Stimulated activated CD4-positive, alpha-beta T cell treated with anti-CD3 and anti-CD28 coated beads, TNF-alpha, amount 100 ng/mL, for 24 hours (primary cell): Measurements from ENCODE around the gene GNPNAT1.
"Not testable (repeated sequence)": the region's sequence is repeated elsewhere in the genome, so short reads cannot be mapped to it uniquely, and the experiment has no call there.

ENCODE experiments used
- DNase-seq, 3 experiments: peaks; one replicate each; pipeline ENCODE4 v3.0.0-alpha.2; 2020; ENCODE audit warnings: low read depth in 3 of 3

The GNPNAT1 gene

DNA sequence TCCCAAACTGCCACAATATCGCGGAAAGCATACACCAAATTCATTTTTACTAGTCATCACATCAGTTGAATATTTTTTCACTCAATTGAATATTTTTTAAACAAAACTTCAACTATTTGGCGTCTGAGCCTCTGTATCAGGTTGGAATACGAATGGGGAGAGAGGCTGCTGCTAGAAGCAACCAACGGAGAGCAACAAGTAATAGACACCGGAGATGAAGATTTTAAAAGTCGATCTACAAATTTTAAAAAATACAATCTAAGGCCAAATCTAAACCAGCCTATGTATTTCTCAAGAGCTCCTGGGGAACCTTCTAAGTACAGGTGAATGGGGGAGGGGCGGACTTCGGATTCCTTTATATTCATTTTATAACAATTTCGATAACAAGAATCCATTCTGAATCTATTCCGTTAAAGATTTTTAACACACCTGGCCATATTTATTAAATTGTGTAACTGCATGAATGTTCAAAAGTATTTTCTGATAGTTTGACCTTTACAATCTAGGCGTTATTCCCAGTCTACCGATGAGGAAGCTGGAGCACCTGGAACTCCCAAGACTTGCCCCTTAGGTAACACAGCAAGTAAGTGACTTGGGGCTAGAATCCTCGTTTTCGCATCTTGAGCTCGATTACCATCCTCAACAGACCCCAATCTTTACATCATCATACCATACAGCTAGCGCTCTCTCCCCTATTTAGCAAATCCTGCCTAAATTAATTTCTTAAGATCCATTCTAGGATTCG lies 1.2 kb downstream of the GNPNAT1 start:
- DNase-seq: no peak

DNA sequence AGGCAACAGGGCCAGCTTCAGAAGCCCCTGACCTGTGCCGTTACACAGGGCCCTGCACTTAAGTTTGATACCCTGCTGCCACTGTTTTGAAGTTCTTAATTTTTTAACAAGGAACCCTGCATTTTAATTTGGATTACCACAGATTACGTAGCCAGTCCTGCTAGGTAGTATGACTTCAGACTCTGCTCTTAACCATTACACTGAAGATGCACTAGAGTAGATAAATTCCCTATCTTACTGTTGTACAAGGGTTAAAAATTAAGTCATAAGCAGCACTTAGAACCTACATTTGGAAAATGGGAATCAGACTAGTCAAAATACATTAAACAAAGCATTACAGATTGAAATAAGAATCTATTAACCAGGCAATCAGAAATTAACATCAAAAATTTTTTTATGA lies 2.3 kb downstream of the GNPNAT1 start:
- no peak for DNase-seq

DNA sequence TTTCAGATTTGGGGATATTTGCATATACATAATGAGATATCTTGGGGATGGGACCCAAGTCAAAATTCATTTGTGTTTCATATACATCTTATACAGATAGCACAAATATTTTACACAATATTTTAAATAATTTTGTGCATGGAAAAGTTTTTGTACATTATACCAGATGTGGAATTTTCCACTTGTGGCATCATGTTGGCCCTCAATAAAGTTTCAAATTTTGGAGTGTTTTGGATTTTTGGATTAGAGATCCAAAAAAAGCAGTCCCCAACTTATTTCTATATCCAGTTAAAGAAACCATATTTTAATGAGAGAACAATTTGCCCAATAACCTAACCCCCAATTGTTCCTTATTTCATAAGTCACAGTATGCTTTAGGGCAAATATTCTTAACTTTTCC lies 4.5 kb downstream of the GNPNAT1 start:
- no peak for DNase-seq

DNA sequence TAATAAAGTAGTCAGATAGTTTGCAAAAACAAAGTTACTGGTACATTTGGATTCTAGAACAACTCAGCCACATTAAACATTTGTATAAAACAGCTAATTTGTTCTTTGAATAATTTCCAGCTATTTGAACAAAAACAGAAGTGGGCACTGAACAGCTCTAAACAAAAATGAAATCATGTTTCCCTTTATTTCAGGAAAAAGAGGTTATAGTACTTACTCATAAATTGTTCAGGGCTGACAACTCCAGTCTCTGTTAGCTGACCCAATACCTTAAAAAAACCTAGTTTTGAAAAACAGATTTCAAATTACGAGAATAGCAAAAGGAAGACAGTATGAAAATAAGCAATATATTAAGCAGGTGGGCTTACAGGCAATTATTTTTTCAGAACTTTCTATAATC lies 8.2 kb downstream of the GNPNAT1 start:
- DNase-seq: no peak

DNA sequence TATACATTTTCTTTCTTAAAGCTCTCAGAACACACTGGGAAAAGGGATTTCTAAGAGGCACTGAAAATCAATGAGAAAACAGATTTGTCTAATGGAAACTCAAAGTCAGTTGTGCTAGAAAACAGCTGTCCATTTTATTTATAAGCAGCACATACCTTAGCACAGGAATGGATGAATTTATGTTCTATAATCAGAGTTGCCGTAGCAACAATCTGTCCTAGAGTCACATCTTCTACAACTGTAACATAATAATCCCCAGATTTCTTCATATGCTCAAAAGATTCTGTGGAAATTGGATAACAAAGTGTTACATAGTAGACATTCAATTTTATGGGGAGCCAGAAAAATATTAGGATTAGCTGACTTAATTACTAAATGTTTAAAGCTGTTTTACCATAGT lies 9.8 kb downstream of the GNPNAT1 start:
- no peak for DNase-seq

DNA sequence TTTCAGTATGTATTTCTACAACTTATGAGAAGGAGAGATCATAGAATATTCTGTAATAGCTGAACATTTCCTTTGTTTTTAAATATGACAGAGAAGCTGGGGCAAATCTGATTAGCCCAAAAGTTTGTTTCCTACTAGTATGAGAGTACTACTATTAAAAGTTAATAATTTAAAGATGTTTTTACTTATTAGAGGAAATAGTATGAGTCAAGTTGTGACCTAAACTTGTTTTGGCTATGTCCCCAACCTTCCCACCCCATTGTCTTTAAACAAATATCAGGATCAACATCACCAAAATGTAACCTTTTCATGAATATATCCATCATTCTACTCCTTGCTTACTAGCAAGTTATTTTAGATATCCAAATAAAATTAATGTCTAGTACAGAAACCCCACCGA lies 10.5 kb downstream of the GNPNAT1 start:
- DNase-seq: no peak

DNA sequence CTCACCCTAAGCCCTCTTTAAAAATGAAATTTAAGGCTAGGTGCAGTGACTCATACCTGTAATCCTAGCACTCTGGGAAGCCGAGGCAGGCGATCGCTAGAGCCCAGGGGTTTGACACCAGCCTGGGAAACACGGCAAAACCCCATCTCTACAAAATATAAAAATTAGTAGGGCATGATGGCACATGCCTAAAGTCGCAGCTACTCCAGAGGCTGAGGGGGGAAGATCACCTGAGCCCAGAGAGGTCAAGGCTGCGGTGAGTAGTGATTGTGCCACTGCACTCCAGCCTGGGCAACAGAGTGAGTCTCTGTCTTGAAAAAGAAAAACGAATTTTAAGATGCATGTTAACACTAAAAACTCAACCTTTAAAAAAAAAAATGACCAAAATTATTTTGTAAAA lies 12.7 kb downstream of the GNPNAT1 start:
- DNase-seq: no peak

DNA sequence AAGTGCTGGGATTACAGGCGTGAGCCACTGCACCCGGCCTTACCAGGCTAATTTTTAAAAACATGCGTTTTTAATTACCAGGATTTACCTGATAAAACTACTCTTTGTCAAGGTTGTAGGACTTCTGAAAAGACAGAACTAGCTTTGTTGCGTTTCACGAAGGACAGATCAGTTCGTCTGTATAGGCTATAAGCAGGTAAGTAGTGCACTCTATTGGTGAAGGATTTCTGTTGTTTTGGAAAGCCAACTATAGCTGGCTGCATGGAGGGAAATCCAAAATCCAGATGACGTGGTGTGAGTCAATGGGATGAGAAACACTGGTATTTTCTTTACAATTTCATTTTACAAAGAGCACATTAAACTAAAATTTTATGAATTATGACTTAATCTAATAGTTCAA lies 14.6 kb downstream of the GNPNAT1 start:
- no peak for DNase-seq

DNA sequence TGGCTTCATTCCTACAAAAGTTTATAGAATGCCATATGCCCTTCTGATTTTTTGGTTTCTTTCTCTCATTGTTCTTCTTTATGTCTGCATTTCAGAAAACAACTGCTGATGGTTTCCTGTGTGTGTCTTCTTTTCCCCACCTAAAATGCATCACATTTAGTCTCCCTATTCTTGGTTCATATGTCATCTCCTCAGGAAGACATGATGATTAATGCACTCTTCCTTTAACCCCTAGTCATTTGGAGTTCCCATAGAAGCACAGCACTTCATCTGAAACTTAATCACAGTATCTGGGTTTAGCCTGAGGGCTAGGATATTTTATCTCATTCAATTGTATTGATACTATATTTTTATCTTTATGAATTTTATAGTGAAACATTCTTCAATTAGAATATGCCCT lies 21.5 kb downstream of the GNPNAT1 start:
- no peak for DNase-seq

DNA sequence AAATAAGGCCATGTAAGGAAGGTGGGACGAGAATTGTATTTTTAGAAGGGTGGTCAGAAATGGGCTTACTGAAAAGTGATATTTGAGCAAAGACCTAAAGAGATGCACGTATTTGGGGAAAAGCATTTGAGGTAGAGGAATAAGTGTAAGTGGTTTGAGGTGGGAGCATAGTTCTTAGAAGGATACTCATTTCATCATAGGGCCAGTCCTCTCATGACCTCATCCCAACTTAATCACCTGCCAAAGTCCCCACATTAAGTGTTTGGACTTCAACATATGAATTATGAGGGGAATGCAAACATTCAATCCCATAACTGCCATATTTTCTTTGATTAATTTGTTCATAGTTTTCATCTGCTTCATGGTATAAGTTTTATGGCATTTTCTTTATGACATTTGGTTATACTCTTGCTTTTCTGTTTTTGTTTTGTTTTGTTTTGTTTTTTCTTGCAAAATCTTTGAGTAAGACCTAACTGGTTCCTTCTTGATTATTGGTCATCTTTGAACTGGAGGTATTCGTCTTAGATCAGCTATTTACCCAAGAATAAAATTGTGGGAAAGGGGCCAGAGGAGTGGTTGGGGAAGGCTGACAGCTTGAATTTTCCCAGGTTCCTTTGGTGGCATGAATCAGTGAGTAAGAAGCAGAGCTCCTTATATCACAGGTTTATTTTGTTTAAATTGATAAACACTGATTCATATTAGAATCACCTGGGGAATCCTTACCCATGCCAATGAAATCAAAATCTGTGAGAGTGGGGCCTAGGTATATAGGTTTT lies 24.2 kb downstream of the GNPNAT1 start:
- DNase-seq: no peak

DNA sequence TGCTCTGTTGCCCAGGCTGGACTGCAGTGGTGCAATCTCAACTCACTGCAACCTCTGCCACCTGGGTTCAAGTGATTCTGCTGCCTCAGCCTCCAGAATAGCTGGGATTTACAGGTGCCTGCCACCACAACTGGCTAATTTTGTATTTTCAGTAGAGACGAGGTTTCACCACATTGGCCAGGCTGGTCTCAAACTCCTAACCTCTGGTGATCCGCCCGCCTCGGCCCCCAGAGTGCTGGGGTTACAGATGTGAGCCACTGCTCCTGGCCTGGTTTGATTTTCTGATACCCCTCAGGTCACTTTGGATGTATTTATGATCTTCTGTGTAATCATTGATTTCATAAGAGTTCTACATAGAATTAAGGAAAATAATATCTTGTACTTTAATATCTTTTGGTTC lies 28.5 kb downstream of the GNPNAT1 start:
- not testable (repeated sequence) for DNase-seq

DNA sequence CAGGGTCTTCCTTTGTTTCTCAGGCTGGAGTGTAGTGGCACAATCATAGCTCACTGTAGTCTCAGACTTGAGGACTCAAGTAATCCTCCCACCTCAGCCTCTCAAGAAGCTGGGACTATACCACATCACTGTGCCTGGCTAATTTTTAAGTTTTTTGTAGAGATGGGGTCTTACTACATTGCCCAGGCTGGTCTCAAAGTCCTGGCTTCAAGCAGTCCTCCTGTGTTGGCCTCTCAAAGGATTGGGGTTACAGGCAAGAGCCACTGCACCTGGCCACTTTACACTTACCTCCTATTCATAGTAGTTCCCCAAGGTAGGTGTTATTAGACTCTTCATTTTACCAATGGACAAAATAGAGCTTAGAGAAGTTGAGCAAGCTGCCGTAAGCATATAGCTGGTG lies 32.3 kb downstream of the GNPNAT1 start:
- no peak for DNase-seq

DNA sequence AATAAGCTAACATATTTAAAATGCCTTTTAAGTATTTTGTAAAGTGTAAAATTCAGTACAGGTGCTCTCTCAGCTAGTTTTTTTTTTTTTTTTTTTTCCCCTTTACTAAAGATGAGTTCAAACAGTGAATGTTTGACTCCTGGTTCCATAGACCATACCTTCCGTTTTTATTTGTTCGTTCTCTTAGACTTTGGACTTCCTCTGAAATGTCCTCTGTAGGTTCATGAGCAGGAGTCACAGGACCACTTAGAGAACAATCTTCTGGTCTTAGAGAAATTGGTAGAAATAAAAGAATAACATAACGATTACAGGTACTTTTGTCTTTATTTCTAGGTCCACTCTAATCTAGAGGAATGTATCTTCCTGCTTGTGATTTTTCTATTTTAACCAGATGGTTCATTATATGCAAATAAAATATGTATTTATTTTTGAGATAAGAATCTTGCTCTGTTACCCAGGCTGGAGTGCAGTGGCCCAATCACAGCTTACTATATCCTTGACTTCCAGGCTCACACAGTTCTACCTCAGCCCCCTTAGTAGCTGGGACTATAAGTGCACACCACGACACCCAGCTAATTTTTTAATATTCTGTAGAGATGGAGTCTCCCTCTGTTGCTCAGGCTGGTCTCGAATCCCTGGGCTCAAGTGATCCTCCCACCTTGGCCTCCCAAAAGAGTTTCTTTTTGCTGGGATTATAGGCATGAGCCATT lies 35.6 kb downstream of the GNPNAT1 start:
- DNase-seq: no peak

DNA sequence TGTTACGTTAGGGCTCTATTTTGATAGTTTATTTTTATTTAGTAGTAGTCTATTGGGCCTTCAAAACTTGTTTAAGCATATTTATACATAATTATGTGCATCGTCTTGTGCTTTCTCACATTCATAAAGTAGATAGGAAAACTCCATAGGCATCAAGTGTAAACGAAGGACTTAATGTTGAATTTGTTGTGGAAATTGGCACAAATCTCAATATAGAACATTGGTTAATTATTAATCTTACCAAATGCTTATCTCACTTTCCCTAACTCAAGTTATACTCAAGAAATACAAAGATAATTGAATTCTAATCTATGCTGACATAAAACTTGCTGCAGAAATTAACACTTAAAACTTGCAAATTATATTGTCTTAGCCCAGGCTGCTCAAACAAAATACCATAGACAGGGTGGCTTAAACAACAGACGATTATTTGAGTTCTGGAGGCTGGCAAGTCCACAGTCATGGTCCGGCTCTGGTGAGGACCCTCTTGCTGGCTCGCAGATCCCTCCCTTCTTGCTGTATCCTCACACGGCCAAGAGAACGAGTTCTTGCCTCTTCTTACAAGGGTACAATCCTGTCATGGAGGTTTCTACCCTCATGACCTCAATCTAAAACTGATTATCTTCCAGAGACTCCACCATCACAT lies 42.6 kb downstream of the GNPNAT1 start:
- DNase-seq: no peak

DNA sequence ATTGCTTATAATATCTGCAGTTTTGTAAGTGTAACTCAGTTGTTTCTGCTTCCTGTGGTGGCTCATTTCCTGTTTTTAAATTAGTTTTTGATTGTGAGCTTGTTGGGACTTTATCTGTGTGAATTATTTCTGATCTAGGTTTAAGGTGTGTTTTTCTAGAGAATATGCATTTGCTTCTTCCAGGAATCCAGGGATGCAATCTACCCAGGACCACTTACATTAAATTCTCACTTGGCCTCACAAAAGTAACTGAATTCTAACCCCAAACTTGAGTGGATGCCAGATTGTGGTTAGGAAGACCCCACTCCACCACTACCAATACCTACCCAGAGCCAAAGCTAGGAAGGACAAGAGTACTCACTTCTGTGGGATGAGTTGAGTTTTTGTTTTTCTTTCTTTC lies 49.5 kb downstream of the GNPNAT1 start:
- DNase-seq: no peak

DNA sequence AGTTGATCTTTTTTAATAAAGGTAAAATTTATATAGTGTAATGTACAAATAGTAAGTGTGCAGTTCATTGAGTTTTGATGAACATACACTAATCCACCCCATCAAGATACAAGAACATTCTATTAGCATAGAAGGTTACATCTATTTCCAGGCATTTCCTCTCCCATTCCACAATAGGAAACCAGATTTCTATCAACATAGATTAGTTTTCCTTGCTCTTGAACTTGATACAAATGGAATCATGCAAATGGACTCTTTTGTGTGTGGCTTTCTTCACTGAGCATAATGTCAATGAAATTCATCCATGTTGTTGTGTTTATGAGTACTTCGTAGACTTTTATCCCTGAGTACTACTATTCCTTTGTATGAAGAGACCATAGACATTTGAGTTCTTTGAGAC lies 50.7 kb downstream of the GNPNAT1 start:
- DNase-seq: no peak

DNA sequence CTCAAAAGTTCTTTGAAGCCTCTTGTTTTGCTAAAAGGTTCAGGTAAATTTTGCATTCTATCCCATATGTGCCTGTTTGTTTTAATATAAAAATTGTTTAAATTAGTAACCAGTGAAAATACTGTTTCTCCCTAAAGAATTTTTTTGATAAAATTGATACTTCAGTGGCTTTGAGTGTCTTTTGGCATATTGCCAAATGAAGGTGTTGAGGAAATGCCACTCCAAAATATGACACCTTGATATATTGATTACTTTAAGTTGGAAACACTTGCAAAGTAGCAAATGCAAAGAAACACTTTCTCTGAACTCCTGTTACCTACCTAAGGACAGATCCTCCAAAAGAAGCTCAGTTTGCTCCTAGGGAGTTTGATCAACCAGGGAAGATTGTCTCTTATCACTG lies 53.0 kb downstream of the GNPNAT1 start:
- DNase-seq: no peak

DNA sequence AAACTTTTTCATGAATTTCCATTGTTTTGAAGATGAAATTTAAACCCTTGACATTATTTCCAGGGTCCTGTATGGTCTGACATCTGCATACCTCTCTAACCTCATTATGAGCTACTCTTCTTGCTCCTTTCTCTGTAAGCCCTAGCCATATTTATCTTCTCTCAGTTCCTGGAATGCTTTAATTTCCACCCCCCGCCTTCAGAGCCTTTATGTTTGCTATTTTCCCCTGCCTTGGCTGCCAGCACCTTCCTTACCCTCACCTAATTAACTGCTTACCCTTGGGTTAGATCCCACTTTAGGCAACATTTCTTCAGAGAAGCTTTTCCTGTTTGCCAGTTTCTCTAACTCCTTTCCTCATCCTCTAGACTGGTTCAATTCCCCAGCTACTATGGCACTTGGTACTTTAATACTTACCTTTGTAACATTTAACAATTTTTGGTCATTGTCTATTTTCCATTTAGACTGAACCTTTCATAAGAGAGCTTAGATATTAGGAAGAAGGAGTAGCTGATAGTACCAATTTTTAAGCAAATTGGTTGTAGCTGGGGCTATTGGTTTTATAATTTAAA lies 55.4 kb downstream of the GNPNAT1 start:
- DNase-seq: no peak

DNA sequence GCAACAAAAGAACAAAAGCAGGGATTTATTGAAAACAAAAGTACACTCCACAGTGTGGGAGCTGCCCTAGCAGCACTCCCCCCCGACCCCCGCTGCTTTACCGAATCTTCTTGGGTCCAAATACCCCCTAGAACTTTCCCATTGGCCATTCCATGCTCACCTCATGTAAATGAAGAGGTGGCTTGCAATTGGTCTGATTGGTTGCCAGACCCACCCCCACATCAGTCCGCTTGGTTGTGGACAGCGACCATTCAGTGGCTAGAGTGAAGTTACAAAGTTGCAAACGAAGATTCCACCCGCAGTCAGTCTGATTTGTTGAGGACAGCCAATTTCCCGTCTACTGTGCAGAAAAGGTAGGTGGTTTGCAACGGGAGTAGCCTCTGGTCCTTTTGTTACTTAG lies 57.6 kb downstream of the GNPNAT1 start:
- DNase-seq: no peak

DNA sequence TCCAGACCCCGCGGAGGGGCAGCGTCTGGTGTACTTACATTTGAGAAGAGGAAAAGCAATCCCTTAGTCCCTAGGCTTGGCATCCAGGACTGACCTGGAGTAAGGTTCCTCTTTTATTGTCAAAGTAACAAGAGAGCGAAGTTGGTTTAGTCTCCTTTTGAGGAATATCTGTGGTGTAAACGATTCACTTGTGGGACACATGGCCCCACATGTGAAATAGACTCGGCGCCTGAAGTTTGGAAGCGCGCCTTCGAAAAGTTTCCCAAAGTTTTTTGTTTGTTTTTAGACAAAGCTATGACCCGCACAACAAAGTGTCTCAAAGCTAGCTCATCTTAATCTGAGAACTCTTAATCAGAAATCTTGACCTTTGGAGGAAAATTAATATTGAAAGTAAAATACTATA lies 60.7 kb downstream of the GNPNAT1 start:
- DNase-seq: no peak

DNA sequence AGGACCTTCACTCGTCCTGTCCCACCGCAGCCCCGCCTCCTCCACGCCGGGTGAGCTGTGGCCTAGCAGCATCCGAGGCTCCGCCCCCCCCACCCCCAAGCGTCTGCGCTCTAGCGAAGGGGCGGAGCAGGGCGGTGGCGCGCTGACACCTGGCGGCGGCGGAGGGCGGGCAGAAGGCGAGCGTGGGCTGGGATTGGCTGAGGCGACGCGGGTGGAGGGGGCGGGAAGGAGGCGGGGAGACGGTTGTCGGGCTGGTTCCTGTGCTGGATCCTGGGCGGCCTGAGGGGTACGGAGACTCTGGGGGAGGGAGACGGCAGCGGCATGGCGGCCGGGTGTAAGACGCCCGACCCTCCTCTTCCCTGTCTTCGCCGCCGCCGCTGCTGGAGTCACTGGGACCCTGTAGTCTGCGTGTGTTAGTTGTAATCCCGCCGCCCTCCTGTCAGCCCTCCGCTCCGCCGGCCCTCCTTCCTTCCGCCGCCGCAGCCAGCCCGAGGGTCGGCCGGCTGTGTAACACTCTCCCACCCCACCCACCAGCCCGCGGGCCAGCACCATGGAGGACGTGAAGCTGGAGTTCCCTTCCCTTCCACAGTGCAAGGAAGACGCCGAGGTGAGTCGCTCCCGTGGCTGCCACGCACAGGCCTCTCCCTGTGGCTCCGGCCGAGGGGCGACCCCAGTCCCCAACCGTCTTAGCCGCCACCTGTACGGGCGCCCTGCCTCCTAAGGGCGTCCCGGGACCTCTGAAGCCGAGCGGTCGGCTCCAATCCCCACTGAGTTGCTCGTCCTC lies 61.3 kb downstream of the GNPNAT1 start, which contains the start of gene STYX:
TSS of gene STYX (plus strand) at position 242 of the 784 bp plus-strand sequence. CDS start at position 551, 309 bp downstream.
- DNase-seq: peak; percentile 97 to 100 (median 98)
